GM18520 (cell line): ENCODE data around the gene ACTR6.
"Not testable (repeated sequence)": the region's sequence is repeated elsewhere in the genome, so short reads cannot be mapped to it uniquely, and the experiment has no call there.

Experiments
- ATAC-seq: cut with Tn5 transposase; IDR thresholded peaks from one replicate; pipeline ENCODE4 v1.9.1; 2021; ENCODE audit not compliant: unreplicated experiment

The ACTR6 gene

DNA sequence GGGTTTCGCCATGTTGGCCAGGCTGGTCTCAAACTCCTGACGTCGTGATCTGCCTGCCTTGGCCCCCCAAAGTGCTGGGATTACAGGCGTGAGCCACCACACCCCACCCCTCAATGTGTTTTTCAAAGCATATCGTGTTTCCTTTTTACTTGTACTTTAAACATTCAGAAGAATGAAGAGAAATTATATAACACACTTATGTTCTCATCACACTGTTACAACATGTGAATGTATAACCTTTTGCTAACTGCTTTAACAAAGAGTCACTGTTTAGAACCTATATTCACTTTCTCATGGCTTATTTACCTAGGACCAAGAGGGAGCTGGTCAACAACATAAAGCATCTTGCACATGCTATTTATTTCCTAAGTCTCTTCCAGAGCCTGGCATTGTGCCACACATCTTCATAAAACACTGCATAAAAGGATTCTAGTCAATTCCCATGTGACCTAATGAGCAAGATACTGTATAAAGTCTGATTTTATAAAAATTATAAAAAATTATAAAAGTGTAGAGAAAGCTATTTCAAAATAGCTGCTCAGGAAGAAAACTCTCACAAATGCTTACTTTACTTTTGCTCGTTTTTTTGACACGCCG lies 16.0 kb upstream of the ACTR6 start:
- no peak for ATAC-seq

DNA sequence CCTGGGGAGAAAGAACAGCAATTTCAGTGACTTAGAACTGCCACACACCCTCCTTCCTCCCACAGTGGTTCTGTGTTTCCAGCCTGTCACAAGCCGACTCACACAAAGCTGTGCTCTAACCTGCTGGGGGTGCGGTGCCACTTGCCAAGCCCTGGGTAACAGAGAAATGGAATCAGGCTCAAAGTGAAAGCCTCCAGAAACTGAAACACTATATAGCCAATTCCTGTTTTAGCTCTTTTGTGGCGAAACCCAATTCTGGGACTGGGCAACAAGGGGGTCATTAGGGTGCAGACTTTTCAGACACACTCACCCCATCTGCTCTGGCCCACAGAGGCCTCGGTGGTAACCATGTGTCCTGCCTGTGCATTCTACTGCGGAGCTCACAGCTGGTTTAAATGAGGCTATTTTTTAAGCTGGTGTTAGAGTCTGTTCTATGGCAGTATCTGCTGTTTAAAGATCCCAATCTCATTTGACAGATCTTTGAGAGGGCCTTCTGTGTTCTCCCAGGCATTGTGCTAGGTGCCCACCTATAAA lies 15.2 kb upstream of the ACTR6 start:
- ATAC-seq: peak; percentile 52

DNA sequence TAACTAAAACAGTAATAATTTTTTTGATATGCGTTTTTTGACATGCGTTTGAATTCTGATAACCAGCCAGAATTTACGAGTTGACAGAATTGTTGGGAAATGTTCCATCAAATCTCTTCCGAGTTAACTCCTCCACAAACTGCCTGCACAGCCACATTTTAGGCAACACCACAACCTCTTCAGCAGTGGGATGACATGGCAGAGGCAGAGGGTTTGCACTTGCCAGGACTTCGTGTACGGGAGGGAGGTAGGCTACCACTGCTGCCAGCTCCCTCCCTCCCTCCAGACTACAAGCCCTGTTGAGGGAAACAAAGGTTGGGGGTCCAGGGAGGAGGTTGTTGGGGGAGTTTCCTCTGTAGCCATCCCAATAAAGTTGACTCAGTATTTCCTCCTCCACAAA lies 14.5 kb upstream of the ACTR6 start:
- no peak for ATAC-seq

DNA sequence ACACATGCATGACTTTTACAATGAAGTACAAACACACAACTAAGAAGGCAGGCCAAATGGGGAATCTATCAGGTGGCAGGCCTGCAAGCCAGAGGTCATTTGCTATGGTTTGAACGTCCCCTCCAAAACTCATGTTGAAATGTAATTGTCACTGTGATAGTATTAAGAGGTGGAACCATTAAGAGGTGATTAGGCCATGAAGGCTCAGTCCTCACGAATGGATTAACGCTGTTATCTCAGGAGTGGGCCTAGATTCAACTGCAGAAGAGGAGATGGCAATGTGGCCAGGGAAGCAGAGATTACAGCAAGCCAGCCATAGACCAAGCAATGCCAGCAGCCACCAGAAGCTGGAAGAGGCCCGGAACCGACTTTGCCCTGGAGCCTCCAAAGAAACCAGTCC lies 13.5 kb upstream of the ACTR6 start:
- ATAC-seq: no peak

DNA sequence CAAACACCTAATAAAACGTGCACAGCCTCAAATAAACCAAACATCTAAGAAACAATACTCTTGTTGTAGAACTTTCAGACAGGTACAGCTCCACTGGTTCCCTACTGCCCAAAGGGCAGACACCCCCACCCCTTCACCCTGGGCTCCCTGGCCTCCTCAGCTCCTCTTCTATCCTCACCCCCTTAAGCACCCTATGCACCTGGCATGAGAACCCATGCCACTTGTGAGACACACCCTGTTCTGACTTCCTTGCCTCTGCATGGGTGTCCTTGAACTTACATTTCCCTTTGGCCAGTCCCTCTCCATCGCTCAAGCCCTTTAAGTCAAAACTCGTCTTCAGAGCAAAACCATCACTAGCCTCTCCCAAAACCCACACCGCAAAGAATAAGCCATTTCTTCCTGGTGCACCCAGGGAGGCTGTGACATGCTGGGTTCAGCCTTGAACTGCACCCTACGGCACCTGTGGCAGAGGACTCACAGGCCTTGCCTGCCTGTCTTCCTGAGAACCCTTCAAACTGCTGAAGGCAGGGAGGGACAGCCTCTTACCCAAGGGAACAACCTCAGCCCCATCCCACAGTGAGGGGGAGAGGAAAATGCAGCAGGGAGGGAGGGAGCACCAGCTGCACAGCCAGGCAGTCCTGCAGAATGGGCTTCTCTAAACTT lies 12.6 kb upstream of the ACTR6 start:
- ATAC-seq: no peak

DNA sequence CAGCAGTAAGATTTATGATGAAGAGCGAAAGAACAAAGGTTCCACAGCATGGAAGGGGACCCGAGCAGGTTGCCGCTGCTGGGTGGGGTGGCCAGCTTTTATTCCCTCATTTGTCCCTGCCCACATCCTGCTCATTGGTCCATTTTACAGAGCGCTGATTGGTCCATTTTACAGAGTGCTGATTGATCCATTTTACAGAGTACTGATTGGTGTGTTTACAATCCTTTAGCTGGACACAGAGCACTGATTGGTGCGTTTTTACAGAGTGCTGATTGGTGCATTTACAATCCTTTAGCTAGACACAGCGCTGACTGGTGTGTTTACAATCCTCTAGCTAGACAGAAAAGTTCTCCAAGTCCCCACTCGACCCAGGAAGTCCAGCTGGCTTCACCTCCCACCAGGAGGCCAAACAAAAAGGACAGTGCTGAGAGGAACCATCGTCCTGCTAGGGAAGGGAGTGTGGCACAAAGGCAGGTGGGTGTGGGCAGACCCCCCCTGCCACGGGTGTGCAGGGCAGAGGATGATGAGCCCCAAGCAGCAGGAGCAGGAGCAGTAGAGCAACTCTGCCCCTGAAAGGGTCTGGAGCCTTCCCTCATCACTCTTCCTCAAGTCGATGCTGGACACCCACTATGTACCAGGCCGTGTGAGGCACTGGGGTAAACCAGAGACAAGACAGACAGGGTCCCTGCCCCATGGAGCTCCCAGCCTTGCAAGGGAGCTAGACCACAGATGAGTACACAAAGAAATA lies 11.6 kb upstream of the ACTR6 start:
- ATAC-seq: not testable (repeated sequence)

DNA sequence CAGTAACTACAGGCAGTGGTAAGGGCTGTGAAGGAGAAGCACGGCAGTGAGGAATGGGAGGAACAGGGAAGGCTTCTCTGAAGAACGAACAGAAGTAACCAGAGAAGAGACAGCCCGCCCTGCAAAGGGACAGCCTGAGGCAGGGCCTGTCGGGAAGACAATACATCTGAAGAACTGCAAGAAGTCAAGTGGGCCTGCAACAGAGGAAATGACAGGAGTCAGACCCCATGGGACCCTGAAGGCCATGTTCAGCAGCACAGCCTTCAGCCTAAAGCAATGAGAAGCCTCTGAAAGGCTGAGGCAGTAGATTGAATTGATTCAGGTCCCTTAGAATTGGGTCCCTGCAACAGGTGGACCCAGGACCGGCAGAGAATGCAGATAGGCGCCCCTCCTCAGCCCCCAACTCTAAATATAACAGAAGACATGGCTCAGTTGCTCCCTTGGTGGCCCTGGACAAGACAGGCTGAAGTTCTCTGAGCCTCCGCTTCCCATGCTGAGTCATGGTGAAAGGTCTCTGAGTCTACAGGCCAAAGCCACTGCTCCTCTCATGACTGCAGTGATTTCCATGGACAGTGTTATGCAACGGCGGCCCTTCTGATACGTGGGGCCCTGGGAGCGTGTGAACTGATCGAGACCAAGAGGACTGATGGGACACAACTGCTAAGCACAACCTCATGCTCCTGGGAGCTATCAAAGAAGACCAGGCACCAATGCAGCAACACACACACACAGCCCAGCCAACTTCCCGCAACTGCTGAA lies 10.8 kb upstream of the ACTR6 start:
- ATAC-seq: no peak

DNA sequence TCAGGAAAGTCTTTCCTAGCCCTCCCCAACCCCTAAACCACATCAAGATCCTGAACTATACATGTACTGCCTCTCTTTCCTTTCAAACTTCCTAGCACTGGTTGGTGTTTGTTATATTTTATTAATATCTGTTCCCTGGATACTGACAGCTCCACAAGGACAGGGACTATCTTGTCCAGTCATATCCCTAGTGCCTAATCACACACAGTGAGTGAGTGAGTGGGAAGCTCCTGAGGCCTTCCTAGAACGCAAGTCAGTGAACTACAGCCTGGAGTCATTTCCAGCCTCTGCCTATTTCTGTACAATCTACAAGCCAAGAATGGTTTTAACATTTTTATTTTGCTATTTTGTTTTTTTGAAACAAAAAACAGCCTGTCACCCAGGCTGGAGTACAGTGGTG lies 7.5 kb upstream of the ACTR6 start:
- no peak for ATAC-seq

DNA sequence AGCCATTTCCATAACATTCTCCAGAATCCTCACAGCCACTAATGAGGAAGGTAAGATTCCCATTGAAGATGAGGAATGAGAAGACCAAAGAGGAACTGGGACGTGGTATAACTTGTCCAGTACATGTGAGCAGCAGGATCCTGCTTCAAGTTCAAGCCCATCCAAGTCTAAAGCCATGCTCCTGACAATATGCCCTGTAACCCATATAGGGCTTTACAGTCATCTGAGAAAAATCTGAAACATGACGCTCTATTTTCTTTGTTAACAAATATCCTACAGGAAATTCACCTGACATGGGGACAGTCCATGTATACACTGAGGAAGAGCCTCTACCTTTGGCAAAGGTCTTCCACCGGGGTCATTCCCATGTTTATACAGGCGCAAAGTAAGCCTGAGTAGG lies 3.1 kb upstream of the ACTR6 start:
- no peak for ATAC-seq

DNA sequence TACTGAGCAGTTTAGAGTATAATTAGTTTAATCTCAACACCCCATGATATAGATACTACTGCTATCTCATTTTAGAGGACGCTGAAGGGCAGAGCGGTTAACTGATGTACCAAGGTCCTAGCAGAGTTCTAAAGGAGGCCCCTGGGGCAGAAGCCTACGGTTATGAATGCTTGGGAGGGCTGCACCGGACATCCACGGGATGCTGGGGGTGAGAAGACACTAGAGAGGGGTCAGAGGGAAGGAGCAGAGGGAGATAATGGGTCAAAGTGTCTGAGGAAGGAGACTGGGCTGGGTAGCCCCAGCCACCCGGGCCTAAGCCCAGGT lies 1.6 kb upstream of the ACTR6 start:
- no peak for ATAC-seq

DNA sequence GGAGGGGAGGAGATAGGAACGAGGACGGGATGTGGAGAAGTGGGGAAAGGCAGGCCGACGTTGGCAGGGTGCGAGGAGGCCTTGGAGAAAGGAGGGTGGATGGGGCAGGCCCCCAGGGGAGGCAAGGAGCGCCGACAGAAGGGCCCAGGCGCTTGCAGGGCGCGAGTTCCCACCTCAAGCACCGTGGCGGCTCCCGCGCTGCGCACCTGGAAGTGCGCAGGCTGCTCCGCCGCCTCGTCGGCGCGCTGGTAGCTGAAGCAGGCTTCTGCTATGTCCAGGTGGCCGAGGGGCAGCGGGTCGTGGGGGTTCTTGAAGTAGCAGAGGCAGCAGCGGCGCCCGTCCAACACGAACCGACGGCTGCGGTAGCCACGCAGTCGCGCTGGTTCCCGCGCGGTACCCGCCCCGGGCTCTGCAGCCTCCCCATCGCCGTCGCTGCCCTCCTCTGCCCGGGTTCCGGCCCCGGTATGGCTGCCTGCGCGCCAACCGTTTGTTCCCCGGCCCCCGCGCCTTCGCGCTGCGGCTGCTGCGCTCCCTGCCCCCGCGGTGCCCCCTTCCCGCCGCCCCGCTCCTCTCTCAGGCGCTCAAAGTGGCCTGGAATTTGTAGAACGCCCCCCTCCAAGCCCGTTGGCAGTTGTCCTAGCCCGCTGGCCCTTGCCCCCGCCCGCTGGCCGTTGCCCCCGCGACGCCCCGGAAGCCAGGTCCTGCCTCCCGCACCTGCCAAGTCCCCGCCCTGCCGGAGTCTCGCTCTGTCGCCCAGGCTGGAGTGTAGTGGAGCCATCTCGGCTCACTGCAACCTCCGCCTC lies 1.1 kb upstream of the ACTR6 start:
- ATAC-seq: peak; percentile 39

DNA sequence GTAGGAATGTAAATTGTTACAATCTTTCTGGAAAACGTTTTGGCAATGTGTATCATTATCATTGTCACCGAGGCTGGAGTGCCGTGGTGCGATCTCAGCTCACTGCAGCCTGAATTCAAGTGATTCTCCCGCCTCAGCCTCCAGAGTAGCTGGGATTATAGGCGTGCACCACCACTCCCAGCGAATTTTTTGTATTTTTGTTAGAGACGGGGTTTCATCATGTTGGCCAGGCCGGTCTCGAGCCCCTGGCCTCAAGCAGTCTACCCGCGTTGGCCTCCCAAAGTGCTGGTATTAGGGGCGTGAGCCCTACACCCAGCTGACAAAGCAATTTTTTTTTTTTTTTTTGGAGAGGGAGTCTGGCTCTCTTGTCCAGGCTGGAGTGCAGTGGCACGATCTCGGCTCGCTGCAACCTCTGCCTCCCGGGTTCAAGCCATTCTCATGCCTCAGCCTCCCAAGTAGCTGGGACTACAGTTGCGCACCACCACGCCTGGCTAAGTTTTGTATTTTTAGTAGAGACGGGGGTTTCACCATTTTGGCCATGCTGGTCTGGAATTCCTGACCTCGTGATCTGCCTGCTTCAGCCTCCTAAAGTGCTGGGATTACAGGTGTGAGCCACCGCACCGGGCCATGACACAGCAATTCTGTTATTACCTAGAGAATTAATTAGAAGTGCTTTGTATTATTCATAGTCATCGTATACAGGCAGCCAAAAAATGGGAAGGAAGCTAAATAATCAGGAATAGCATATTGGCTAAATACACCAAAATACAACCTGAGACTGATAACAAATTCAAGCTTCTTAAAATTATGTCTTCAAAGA lies 1.2 kb downstream of the ACTR6 start:
- no peak for ATAC-seq

DNA sequence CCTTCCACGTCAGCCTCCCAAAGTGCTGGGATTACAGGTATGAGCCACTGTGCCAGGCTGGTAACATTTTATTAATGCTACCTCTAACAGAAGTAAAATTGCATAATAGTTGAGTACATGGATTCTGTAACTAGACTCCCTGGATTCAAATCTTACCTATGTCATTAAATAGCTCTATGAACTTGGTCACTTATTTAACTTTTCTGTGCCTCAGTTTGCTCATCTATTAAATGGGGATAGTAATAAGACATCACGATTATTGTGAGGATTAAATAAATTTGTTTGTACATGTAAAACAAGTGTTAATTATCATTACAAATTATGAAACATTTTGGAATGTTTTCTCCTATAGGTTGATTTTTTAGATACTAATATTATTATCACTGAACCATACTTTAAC lies 6.7 kb downstream of the ACTR6 start:
- ATAC-seq: no peak

DNA sequence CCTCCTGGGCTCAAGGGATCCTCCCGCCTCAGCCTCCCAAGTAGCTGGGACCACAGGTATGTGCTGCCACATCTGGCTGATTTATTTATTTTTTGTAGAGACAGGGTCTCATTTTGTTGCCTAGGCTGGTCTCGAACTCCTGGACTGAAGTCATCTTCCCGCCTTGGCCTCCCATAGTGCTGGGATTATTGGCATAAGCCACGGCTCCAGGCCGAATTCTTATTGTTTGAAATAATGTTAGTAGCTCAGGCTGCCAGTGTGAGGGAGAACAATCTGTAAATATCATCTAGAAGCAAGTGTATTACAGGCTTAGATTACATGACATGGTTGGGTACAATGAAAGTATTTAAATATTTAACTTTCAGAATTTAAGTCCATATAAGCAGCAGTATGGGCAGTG lies 8.2 kb downstream of the ACTR6 start:
- no peak for ATAC-seq

DNA sequence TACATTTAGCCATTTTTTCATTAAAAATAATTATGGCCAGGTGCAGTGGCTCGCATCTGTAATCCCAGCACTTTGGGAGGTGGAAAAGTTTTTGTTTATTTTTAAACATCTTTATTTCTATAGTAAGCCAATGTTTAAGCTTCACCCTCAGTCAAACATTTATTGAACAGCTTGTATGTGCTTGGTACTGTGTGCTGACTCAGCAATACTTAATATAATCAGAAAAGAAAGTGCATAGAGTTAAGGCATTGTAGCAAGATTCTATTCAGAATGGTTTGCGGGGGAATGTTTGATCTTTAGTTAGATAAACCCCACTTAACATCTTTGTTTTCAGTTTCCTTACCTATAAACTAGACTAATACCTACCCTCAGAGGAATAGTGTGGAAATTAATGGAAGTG lies 11.1 kb downstream of the ACTR6 start:
- no peak for ATAC-seq

DNA sequence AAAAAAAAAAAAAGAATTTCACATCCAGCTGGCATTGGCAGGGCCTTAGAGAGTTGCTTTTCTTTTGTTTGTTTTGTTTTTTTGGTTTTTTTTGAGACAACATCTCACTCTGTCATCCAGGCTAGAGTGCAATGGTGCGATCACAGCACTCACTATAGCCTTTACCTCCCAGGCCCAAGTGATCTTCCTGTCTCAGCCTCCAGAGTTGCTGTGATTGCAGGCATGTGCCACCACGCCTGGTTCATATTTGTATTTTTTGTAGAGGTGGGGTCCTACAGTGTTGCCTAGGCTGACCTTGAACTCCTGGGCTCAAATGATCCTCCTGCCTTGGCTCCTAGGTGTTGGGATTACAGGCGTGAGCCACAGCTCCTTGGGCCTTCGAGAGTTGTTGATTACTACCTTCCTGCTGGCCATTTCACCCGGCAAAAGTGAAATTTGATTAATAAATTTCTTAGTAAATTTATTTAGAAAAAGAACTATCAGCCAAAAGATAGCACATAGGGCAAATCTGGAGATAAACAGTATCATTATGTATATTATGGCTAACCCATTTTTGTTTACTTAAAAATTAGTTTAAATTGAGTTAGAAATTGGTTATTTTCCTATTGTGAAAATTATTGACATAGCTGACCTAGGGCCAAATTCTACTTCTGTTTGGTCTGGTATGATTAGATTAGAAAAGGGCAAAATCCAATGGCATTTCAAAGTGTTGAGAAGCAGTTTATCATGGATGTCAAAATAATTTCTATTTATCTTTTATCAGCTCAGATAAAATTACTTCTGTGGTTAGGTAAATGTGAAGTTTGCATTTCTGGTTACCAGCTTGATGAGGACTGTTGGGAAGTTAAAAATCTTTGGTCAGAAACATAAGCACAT lies 12.6 kb downstream of the ACTR6 start:
- ATAC-seq: no peak

DNA sequence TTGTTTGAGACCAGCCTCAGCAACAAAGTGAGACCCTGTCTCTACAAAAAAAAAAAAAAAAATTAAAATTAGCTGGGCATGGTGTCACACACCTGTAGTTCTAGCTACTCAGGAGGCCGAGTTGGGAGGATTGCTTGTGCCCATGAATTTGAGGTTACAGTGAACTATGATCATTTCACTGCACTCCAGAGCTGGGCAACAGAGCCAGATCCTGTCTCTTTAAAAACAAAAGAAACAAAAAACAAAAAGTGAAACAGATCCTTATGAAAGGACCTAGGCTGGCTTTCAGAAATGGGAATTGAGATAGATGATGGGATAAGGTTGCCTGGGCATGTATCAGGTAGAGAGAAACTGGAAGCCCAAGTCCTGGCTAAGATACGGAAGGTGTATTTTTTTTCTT lies 13.9 kb downstream of the ACTR6 start:
- no peak for ATAC-seq

DNA sequence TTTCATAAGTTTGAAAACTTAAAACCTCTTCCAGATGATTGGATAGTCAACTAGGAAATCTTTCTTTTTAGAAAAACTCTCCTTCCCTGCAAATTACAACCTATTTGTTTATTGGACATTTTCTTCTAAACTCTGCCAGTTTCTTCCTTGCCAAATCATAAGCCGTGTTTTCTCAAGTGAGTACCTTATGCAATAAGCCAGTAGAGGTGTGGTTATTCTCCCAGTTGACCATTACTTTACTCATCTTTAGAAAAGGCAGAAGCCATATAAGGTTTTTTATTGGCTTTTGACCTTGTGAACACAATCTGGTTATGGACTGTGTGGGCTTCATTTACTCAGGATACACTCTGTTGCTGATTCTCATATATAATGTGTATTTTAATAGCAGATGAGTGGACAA lies 14.6 kb downstream of the ACTR6 start:
- no peak for ATAC-seq

DNA sequence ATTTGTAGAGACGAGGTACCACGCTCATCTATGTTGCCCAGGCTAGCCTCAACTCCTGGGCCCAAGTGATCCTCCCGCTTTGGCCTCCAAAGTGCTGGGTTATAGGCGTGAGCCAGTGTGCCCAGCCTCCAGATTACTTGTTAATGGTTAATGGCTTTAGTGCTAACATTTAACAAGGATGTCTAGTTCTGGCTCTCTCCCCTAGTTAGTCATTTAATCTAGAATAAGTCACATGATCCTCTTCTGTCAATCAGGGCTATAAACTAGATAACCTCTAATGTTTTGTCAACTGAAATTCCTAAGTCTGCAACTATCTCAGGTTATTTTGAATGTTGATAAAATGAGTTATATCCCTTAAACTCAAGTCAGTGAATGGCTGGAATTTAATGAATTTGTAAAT lies 15.7 kb downstream of the ACTR6 start:
- no peak for ATAC-seq
